GM12872 (cell line): ENCODE data around the gene TNFSF13.

Experiments used
- CTCF ChIP-seq: IDR thresholded peaks from 3 replicates; pipeline ENCODE4 v1.5.1; 2011; ENCODE audit warnings: low read depth, mild to moderate bottlenecking, low read length, moderate library complexity; ENCODE audit not compliant: insufficient read depth

The TNFSF13 gene

GRCh38 chr17:7555320-7555948, 3.1 kb upstream of the TNFSF13 start:
- TF ChIP-seq CTCF = 0 out of 3 replicates have a peak, but pooled peaks have one; percentile 21

GRCh38 chr17:7556627-7557026, 1.9 kb upstream of the TNFSF13 start:
- TF ChIP-seq CTCF = no peak

- TF ChIP-seq CTCF = no peak
Measured at GRCh38 chr17:7557147-7557764, 1.3 kb upstream of the TNFSF13 start.

GRCh38 chr17:7557775-7558543, 591 bp upstream of the TNFSF13 start:
- no peak for TF ChIP-seq CTCF

- TF ChIP-seq CTCF = no peak
Measured at GRCh38 chr17:7559320-7560171, 996 bp downstream of the TNFSF13 start.

- peak; percentile 81 for TF ChIP-seq CTCF
Measured at GRCh38 chr17:7560172-7561027, 1.9 kb downstream of the TNFSF13 start.
